Ovary (tissue), 9 donors: ENCODE results near the gene CCNT2. TPM values are rescaled to one million over a fixed set of nuclear protein-coding genes. Genes with fewer than 3 reads are reported as not detected.
"Not testable (repeated sequence)": the region's sequence is repeated elsewhere in the genome, so short reads cannot be mapped to it uniquely, and the experiment has no call there.

ENCODE experiments used
- DNase-seq, 5 donors: peaks; one replicate each; pipeline ENCODE4 v3.0.0-alpha.2; 2019 to 2020
- H3K27ac ChIP-seq, 2 donors: fragments of 200-600 bp; one replicate each; pipeline versions ENCODE4 v1.5.1 to v1.8.0; 2019 to 2022
- H3K27me3 ChIP-seq: fragments of 200-600 bp; one replicate; pipeline ENCODE4 v1.8.0; 2022
- H3K36me3 ChIP-seq: fragments of 200-600 bp; sonication (generic); one replicate; pipeline ENCODE4 v1.5.1; 2019
- H3K4me1 ChIP-seq: one replicate; pipeline ENCODE4 v1.8.1; 2013; ENCODE audit warnings: mild to moderate bottlenecking, moderate library complexity; ENCODE audit not compliant: insufficient read depth
- H3K4me3 ChIP-seq: fragments of 200-600 bp; sonication (generic); one replicate; pipeline ENCODE4 v1.5.1; 2017
- H3K9me3 ChIP-seq, 2 donors: fragments of 200-600 bp in 1 of 2; sonication (generic) in 1 of 2; one replicate each; pipeline versions ENCODE4 v1.5.1 to v1.8.1; 2013 to 2019; ENCODE audit warnings: mild to moderate bottlenecking in 1 of 2, moderate library complexity in 1 of 2
- CTCF ChIP-seq, 3 donors: fragments of 450-650 bp in 2 of 3; fragments of 200-600 bp in 1 of 3; IDR thresholded peaks; one replicate each; pipeline versions ENCODE4 v1.5.1 to v1.8.0; 2016 to 2022; ENCODE audit warnings: antibody characterized with exemption in 3 of 3, mild to moderate bottlenecking in 1 of 3
- EP300 ChIP-seq: sonication (generic); formaldehyde crosslinking; IDR thresholded peaks from one replicate; pipeline ENCODE4 v1.6.1; 2017; ENCODE audit warnings: antibody characterized with exemption
- POLR2A ChIP-seq: fragments of 450-650 bp; IDR thresholded peaks from one replicate; pipeline ENCODE4 v1.6.1; 2017; ENCODE audit warnings: antibody characterized with exemption, mild to moderate bottlenecking, moderate library complexity
- WGBS, 3 donors: extraction: QIAGEN DNeasy Blood & Tissue Kit in 1 of 3; methylation state at CpG; one replicate each; pipeline versions ENCODE4 v1.1.5 to v1.1.7; 2013 to 2017; 5-methylcytosine and 5-hydroxymethylcytosine counted together
- intact Hi-C, 4 donors: fragments of 100-400 bp; cut with DNase I; formaldehyde crosslinking; loops; one replicate each; pipeline versions ENCODE4 v1.11.0 to v1.15.1; 2022 to 2023
- polyA plus RNA-seq, 2 donors: library from polyadenylated mRNA; stranded (reverse); fragments of 200-250 nt in 1 of 2; fragments of 350-450 nt in 1 of 2; fragmentation: Illumina TruSeq in 1 of 2; extraction: RNeasy Lipid Tissue Mini Kit (QIAGEN cat#74804) in 1 of 2; gene quantifications; one replicate each; pipeline ENCODE4 v1.2.3, GENCODE V29; 2013 to 2014
- total RNA-seq, 7 donors: library from RNA; depleted of rRNA in 2 of 7; stranded (reverse); fragments of >200 nt in 2 of 7; fragmentation: NEBNext Ultra II Directional in 3 of 7; extraction: Animal tissue kit (Norgen Biotek cat#: 25700) in 3 of 7; gene quantifications; one replicate each; pipeline versions ENCODE4 v1.1.0 to v1.2.4, GENCODE V29; 2016 to 2023
- donor health status: DM: no; HTN: no; CAD: no; lungs with moderate emphysema.
- donor health status: DM: no; HTN: no; CAD: no.
- donor health status: Bipolar disorder and iron deficiency.
- donor health status: DM: yes; HTN: yes; CAD: no.
- donor health status: DM: no; HTN: no; CAD: no.
- donor health status: DM: yes; HTN: yes; CAD: no.

The CCNT2 gene
- total and polyA plus RNA-seq, 9 donors: 14.0 to 46.5 (median 31.5) TPM

DNA sequence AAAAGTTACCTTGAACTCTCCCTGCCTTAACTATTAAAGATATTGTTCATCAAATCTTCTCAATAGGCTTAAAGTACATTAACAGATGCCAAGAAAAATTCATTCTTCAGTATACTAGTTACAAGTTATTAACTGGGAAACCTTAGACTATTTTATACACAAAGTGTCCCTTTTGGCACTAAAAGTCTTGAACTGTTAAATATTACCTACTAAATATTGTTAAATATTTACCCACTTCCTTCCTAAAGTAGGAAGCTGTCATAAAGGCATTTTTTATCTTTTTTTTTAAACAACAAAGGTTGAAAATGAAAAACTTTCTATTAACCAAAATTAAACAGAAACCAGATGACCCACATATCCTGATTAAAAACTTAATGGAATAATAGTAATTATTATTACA, 19.4 kb upstream of the CCNT2 start:
- DNase-seq: no peak
- H3K27me3 ChIP-seq: no peaks in the 10 kb centered on the region
- intact Hi-C loops: no loop called here
- TF ChIP-seq EP300: no peak
- TF ChIP-seq POLR2A: no peak
- no peak for TF ChIP-seq CTCF (IDR thresholded peaks at IDR 0.05)
- H3K36me3 ChIP-seq: no peaks in the 10 kb centered on the region
- H3K4me3 ChIP-seq: no peak overlapping the region
- H3K27ac ChIP-seq: no peak overlapping the region
- no peaks in the 10 kb centered on the region for H3K4me1 ChIP-seq
- H3K9me3 ChIP-seq: no peaks in the 10 kb centered on the region

GRCh38 chr2:134900151-134900550, 18.5 kb upstream of the CCNT2 start:
- intact Hi-C loops: loop anchor here in 2 of 4 donors (5.0 to 10.0 kb wide), 2 partner anchors 438 to 445 kb away; no protein-coding TSS in a partner anchor
- Histone ChIP-seq H3K36me3 (no peaks in the 10 kb centered on the region), H3K27me3 (no peaks in the 10 kb centered on the region), H3K27ac (no peak overlapping the region), H3K4me3 (no peak overlapping the region), H3K4me1 (no peaks in the 10 kb centered on the region), H3K9me3 (no peaks in the 10 kb centered on the region)
- TF ChIP-seq EP300: no peak
- TF ChIP-seq POLR2A: no peak
- no peak for TF ChIP-seq CTCF (IDR thresholded peaks at IDR 0.05)
- 94 to 98% (median 96%) methylated on average over 1 of the region's 1 CpG for WGBS, 3 donors
- DNase-seq: no peak

DNA sequence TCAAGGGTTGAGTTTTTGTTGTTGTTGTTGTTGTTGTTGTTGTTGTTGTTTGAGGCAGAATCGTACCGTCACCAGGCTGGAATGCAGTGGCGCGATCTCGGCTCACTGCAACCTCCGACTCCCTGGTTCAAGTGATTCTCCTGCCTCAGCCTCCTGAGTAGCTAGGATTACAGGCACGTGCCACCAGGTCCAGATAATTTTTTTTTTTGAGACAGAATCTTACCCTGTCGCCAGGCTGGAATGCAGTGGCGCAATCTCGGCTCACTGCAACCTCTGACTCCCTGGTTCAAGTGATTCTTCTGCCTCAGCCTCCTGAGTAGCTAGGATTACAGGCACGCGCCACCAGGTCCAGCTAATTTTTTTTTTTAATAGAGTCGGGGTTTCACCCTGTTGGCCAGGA, 14.9 kb upstream of the CCNT2 start:
- intact Hi-C loops: loop anchor here in 2 of 4 donors (5.0 to 10.0 kb wide), 2 partner anchors 441 to 449 kb away; no protein-coding TSS in a partner anchor
- not testable (repeated sequence) for H3K36me3 ChIP-seq, H3K4me3 ChIP-seq, H3K27ac ChIP-seq, H3K27me3 ChIP-seq, DNase-seq, H3K9me3 ChIP-seq, H3K4me1 ChIP-seq
- WGBS, 3 donors: 92 to 93% (median 93%) methylated on average over 13 of the region's 13 CpGs

- no peaks in the 10 kb centered on the region for H3K27me3 ChIP-seq
- no peaks in the 10 kb centered on the region for H3K36me3 ChIP-seq
- no peaks in the 10 kb centered on the region for H3K9me3 ChIP-seq
- intact Hi-C loops: loop anchor here in 1 of 4 donors (10.0 kb wide), 1 partner anchor 450 kb away; no protein-coding TSS in a partner anchor
- H3K27ac ChIP-seq: no peak overlapping the region
- TF ChIP-seq EP300 (no peak), CTCF (IDR thresholded peaks at IDR 0.05) (no peak), POLR2A (no peak)
- no peaks in the 10 kb centered on the region for H3K4me1 ChIP-seq
- no peak overlapping the region for H3K4me3 ChIP-seq
- 95 to 98% (median 96%) methylated on average over 2 of the region's 2 CpGs for WGBS, 3 donors
- no peak for DNase-seq
These were observed 13.5 kb upstream of the CCNT2 start for GRCh38 chr2:134905168-134905567.

- Histone ChIP-seq H3K4me3 (no peak overlapping the region), H3K27ac (no peak overlapping the region), H3K36me3 (no peaks in the 10 kb centered on the region), H3K4me1 (no peaks in the 10 kb centered on the region), H3K9me3 (no peaks in the 10 kb centered on the region), H3K27me3 (no peaks in the 10 kb centered on the region)
- intact Hi-C loops: loop anchor here in 1 of 4 donors (10.0 kb wide), 1 partner anchor 452 kb away; no protein-coding TSS in a partner anchor
- TF ChIP-seq CTCF (IDR thresholded peaks at IDR 0.05): no peak
- no peak for TF ChIP-seq POLR2A
- TF ChIP-seq EP300: no peak
- DNase-seq: no peak
- 64 to 67% (median 66%) methylated on average over 2 of the region's 2 CpGs for WGBS, 3 donors
These were observed 11.9 kb upstream of the CCNT2 start for GRCh38 chr2:134906726-134907125.

GRCh38 chr2:134907441-134908116, 11.0 kb upstream of the CCNT2 start:
- DNase-seq, H3K9me3 ChIP-seq, H3K4me1 ChIP-seq, H3K27ac ChIP-seq, H3K36me3 ChIP-seq, H3K4me3 ChIP-seq, H3K27me3 ChIP-seq: not testable (repeated sequence)
- 76 to 84% (median 84%) methylated on average over 1 of the region's 1 CpG for WGBS, 3 donors
- intact Hi-C loops: loop anchor here in 1 of 4 donors (10.0 kb wide), 1 partner anchor 453 kb away; no protein-coding TSS in a partner anchor
